Epithelial cell of prostate (primary cell): ENCODE results near the gene ARHGAP15.
"Not testable (repeated sequence)": the region's sequence is repeated elsewhere in the genome, so short reads cannot be mapped to it uniquely, and the experiment has no call there.

Experiments
- DNase-seq: peaks from one replicate; pipeline ENCODE4 v3.0.0-alpha.2; 2011; ENCODE audit warnings: low read depth, low spot score
- H3K27ac ChIP-seq: fragments of 450-650 bp; 2 replicates; pipeline ENCODE4 v1.5.1; 2017; ENCODE audit warnings: mild to moderate bottlenecking

Gene ARHGAP15

GRCh38 chr2:143504397-143504796 is 375.2 kb downstream of the ARHGAP15 start:
- DNase-seq: no peak
- H3K27ac ChIP-seq: no peak overlapping the region

DNA sequence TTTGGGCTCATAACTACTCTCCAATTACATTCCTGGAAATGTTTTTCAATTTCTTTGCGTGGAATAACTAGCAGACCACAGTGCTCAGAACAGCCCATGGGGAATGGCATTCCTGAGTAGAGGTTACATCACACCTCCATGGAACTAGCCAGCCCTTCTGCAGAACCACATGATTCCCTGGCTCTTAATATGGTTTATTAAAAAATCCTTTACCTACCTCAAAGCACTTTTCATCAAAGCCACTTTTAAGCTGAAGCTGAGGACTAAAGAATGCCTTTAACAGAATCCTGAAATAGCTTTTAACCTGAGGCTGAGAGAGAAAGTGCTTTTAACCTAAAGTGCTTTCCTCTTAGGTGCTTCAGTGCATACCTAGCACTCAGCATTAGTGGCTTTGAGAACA is 376.3 kb downstream of the ARHGAP15 start:
- DNase-seq: no peak
- no peak overlapping the region for H3K27ac ChIP-seq

DNA sequence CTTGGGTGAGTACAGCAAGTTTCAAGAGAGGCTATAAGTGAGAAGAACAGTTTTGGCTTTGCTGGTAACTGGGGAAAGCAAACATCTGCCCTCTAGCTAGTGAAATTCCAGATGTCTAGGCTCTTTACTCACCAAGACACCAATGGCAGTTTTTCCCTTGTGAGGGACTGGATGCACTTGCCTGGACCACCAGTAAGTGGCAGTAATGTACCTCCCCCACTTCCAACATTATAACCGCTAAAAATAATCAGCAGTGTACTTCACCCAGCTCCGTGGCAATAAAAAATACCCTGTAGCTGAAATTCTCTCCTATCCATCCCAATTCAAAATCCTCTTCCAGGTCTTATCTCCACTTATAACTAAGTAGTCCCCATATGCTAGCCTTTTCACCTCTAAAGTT is 383.9 kb downstream of the ARHGAP15 start:
- H3K27ac ChIP-seq: no peak overlapping the region

DNA sequence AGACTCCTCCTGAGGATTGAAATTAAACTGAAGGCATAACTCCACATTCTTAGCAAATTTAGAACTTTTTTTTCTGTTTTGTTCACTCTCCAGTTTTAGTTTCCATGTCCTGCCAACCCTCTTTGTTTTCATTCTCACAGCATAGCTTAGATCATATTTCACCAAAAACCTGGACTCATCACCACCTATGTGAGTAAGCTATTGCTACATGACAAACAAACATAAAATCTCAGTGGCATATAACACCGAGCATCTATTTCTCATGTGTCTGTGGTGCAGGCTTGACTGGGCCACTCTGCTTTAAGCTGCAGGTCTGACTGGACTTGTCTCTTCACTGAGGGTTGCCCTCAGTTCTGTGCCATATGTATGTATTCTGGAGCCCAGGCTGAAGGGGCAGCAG is 385.2 kb downstream of the ARHGAP15 start:
- peak; percentile 6 for DNase-seq

More for the DNA sequence above, 383.9 kb downstream of the ARHGAP15 start:
- DNase-seq: no peak

GRCh38 chr2:143515318-143515717 is 386.1 kb downstream of the ARHGAP15 start:
- H3K27ac ChIP-seq: no peak overlapping the region
- no peak for DNase-seq

More for the DNA sequence above, 385.2 kb downstream of the ARHGAP15 start:
- H3K27ac ChIP-seq: no peak overlapping the region

DNA sequence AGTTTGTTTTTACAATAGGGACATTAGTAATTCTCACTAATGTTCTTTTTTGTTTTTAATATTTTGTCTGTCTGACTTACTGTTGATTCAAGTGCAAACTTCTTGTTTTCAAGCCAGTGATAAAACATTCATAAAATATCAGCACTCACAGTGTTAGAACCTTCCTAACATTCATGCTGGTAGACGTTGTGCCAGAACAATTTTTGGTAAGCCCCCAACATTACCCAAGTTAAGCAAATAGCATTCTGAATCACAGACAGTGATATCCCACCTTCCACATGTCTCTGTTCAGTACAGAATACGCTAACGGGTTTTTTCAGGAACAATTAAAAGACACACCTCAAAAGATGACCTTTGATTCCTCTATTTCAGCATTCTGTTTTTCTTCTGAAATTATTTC is 390.3 kb downstream of the ARHGAP15 start:
- DNase-seq: no peak
- H3K27ac ChIP-seq: no peak overlapping the region

DNA sequence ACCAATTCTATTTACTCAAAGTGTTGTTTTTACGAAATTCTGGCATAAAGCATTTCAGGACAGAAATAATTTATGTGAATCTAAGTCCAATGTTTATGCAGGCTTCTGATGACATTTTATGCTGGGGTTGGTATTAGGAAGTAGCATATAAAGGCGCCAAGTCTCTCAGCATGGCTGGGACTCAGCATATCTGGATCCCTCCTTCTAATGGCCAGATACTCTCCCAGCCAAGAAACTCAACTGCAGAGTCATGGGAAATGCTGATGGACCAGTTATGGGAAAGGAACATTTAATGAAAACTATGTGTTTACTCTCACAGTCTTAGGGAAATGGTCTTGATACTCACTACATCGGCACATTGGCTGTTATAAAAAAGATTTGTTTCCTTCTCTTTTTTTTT is 392.2 kb downstream of the ARHGAP15 start:
- no peak overlapping the region for H3K27ac ChIP-seq
- DNase-seq: no peak

DNA sequence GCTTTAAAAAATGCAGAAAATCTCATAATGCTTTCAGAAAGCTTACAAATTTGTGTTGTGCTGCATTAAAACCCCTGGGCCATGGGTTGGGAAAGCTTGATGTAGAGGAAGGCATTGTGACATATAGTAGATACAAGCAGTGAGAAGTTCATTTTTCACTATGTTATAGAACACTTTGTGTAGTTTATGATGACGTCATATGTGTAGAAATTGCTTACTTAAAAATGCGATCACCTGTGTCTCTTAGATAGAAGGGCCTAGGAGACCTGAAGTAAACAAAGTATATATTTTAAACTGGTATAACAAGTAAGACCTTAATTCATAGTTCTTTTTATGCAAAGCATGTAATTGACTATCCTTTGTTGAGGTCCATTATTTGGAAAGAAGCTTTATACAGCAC is 393.5 kb downstream of the ARHGAP15 start:
- H3K27ac ChIP-seq: no peak overlapping the region
- DNase-seq: no peak

- DNase-seq: no peak
- no peak overlapping the region for H3K27ac ChIP-seq
Observed at GRCh38 chr2:143524119-143524553, 394.9 kb downstream of the ARHGAP15 start.

GRCh38 chr2:143524559-143525401 is 395.6 kb downstream of the ARHGAP15 start:
- DNase-seq: no peak
- H3K27ac ChIP-seq: no peak overlapping the region

- H3K27ac ChIP-seq: no peak overlapping the region
Observed at GRCh38 chr2:143525402-143525860, 396.2 kb downstream of the ARHGAP15 start.

DNA sequence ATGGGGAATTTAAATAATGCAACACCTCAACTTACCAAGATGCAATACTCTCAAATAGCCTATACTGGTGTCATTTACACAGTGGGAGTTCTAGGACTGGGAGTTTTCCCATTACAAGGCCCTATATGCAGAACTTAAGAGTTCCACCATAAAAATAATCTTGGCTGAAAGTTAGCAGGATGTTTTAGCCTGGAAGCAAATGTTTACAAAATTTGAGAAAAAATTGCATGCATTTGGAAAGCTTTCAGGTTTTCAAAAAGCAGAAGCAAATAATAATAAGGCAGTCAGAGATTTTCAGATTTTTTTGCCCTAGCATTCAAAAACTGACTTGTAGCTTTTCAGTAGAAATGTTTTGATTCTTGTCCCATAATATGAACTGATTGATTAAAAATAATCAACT is 397.3 kb downstream of the ARHGAP15 start:
- DNase-seq: no peak
- no peak overlapping the region for H3K27ac ChIP-seq

More at GRCh38 chr2:143525402-143525860, 396.2 kb downstream of the ARHGAP15 start:
- DNase-seq: no peak

- DNase-seq: no peak
- no peak overlapping the region for H3K27ac ChIP-seq
Observed at GRCh38 chr2:143528021-143528420, 398.8 kb downstream of the ARHGAP15 start.

DNA sequence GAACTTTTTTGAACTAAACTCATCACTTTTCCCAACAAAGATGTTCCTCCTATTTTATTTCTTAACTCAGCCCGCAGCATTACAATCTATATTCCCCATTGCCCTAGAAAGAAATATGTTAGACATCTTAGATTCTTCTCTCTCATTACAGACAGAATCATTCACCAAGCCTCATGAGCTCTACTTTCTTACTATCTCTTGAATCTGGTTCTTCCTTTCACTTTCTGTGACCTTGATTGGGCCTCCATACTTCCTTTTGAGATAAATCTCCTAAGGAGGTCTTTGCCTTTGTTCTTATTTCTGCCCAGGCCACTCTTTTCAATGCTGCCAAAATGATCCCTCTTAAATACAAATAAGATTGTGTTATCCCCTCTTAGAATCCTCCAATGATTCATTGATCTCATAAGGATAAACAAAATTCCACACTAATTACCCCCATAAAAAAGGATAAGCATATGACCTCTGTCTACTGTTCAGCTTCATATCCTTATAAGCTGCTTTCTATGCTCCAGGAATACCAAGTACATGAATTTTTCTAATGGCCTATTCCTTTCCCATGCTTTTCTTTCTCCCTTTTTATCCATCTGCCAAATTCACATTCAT is 400.0 kb downstream of the ARHGAP15 start:
- DNase-seq: no peak
- no peak overlapping the region for H3K27ac ChIP-seq

- peak; percentile 3 for DNase-seq
- no peak overlapping the region for H3K27ac ChIP-seq
Observed at GRCh38 chr2:143530758-143531157, 401.5 kb downstream of the ARHGAP15 start.

- DNase-seq: no peak
Observed at GRCh38 chr2:143532061-143532460, 402.8 kb downstream of the ARHGAP15 start.

DNA sequence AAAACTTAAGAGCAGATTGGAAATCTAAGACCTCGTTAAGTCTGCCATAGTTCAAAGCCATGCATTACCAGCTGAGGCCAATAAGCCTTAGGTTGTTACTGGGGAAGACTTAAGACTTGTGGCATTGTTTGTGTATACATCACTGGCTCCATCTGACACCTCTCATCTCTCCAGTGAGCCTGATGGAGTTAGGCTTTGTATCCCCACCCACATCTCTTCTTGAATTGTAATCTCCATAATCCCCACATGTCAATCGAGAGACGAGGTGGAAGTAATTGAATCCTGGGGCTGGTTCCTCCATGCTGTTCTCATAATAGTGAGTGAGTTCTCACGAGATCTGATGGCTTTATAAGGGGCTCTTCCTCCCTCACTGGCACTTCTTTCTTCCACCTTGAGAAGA is 404.6 kb downstream of the ARHGAP15 start:
- DNase-seq: no peak
- H3K27ac ChIP-seq: no peak overlapping the region

More at GRCh38 chr2:143532061-143532460, 402.8 kb downstream of the ARHGAP15 start:
- H3K27ac ChIP-seq: no peak overlapping the region

DNA sequence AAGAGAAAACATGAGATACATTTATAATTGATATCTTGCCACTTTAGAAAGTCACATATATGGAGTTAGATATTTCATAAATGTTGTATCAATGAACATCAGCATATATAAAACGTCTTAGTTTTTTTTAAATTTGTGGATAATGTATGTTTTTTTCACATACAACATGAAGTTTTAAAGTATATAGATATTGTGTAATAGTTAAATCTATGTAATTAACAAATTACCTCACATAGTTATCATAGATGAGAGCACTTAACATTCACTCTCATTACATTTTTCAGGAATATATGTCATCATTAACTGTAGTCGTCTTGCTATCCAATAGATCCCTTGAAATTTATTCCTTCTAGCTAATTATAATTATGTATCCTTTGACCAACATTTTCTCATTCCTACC is 406.6 kb downstream of the ARHGAP15 start:
- DNase-seq: no peak
- no peak overlapping the region for H3K27ac ChIP-seq

- not testable (repeated sequence) for DNase-seq, H3K27ac ChIP-seq
Observed at GRCh38 chr2:143541899-143542298, 412.7 kb downstream of the ARHGAP15 start.

DNA sequence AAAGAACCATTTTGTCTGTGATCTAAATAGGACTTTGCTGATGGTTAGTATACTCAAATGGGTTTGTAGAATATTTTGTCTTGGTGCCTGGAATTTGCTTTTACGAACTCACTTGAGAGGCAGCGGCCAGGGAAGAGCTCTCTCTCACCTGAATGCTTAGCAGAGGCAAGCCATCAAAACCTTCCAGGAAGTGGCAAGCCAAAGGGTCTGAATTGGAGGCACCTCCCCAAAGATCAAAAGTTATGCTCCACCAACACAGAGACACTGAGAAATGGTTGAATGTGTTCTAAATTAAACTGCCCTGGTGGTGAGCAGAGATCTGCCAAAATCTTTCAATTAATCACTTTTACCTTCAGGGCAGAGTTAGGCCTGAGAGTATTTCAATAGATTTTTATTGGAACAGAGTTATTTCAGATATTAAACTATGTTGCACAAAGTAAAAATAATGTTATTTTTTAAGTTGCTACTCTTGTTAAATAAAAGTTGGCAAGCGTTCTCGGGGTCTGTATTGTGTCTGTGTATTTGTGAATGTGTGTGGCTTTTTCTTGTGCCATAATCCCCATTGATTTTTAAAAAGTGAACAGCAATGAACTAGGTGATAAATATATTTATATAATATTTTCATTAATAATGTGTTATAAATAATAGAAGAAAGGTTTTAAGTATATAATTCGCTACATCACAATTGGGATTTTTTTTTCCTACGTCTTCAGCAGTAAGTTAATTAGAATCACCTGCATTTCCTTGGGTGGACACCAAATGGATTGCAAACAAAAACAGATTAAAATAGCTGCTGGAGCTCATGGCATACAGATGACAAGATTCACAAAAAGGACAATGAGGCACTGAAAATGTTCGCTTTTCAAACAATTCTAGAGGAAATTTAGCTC is 416.1 kb downstream of the ARHGAP15 start:
- no peak overlapping the region for H3K27ac ChIP-seq
- DNase-seq: no peak

GRCh38 chr2:143545949-143546255 is 416.7 kb downstream of the ARHGAP15 start:
- no peak overlapping the region for H3K27ac ChIP-seq
- DNase-seq: no peak
